GM12891 (cell line): ENCODE results near the gene JMJD8.

Source experiments
- POLR2A ChIP-seq: IDR thresholded peaks from 2 replicates; pipeline ENCODE4 v1.6.1; 2011; ENCODE audit warnings: low read depth, low read length, control low read depth
- TAF1 ChIP-seq: IDR thresholded peaks from 2 replicates; pipeline ENCODE4 v1.6.1; 2011; ENCODE audit warnings: low read depth, low read length, control low read depth

GRCh38 chr16:729768-730665, 45.9 kb upstream of the JMJD8 start:
- no peak for TF ChIP-seq POLR2A
- TF ChIP-seq TAF1: no peak
